HG03354 (cell line): ENCODE measurements around the gene STK4.

ENCODE experiments used
- ATAC-seq: cut with Tn5 transposase; IDR thresholded peaks from one replicate; pipeline ENCODE4 v1.9.1; 2021; ENCODE audit warnings: mild to moderate bottlenecking; ENCODE audit not compliant: unreplicated experiment, poor library complexity, severe bottlenecking

STK4 gene

GRCh38 chr20:45128099-45128498 is 161.8 kb downstream of the STK4 start:
- no peak for ATAC-seq
